Measurements from ENCODE around the gene CEP68.
"Not testable (repeated sequence)": the region's sequence is repeated elsewhere in the genome, so short reads cannot be mapped to it uniquely, and the experiment has no call there.

CEP68 gene

DNA sequence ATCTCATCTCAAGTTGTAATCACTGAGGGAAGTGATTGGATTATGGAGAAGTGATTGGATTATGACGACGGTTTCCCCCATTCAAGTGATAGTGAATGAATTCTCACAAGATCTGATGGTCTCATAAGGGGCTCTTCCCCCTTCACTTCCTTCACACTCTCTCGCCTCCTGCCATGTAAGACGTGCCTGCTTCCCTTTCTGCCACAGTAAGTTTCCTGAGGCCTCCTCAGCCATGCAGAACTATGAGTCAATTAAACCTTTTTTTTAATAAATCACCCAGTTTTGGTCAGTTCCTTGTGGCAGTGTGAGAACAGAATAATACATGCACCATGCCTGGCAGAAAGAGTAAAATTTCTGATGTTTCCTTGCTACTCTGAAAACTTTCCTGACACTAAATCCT lies 36.6 kb downstream of the CEP68 start:
- no peak for DNase-seq

DNA sequence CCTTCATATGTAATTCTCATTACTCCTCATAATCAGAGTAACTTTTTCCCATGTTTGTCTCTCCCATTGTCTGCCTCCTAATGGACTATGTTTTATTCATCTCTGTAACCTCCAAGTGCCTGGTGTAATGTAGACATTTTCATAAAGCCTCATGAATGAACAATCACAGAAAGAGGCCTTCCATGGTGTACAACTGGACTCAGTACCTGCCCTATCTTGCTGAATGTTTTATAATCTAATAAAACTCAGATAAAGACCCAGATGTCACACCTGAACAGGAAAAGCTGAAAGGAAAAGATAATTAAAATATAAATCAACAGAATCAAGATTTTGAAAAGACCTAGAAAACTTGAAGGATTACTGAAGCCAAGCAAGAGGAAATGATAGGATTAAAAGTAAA lies 37.0 kb downstream of the CEP68 start:
- DNase-seq: no peak

DNA sequence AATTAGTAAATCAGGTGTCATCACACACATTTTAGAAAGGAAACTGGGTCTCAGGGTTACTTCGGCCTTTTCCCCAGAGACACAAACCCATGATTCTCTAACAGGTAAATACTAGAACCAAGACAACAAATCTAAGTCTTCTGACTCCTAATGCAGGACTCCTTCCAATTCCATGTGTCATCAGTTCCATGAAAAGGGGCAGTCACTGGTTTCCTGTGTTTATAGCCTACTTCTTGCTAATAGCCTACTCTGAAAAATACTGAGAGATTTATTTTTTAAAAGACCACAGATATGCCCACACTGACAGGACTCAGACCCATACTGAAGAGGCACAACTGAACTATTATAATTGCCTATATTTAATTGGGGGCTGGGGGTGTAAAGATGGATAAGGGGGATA lies 40.7 kb downstream of the CEP68 start:
- no peak for DNase-seq

DNA sequence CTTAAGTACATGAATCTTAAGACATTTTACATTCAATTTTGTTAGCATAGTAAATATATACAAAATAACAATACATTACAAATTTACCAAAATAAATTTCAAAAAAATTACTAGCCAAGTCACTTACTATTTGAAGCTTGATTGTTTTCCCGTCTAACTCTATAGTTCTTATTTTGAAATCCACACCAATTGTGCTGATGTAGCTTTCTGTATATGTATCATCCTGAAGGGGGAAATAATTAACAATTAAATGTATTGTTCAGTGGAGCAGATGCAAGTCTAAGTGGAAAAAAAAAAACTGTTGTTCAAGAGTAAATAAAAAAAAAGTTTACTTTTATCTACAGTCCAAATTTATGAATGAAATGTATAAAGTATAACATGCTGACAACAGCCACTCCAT lies 41.6 kb downstream of the CEP68 start:
- DNase-seq: no peak

DNA sequence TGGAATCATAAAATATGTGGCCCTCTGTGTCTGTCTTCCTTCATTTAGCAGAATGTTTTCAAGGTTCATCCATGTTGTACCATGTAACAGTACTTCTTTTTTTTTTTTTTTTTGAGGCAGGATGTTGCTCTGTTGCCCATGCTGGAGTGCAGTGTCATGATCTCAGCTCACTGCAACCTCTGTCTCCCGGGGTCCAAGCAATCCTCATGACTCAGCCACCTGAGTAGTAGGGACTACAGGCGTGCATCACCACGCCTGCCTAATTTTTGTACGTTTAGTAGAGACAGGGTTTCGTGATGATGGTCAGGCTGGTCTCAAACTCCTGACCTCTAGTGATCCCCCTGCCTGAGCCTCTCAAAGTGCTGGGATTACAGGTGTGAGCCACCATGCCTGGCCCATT lies 42.5 kb downstream of the CEP68 start:
- DNase-seq: no peak

DNA sequence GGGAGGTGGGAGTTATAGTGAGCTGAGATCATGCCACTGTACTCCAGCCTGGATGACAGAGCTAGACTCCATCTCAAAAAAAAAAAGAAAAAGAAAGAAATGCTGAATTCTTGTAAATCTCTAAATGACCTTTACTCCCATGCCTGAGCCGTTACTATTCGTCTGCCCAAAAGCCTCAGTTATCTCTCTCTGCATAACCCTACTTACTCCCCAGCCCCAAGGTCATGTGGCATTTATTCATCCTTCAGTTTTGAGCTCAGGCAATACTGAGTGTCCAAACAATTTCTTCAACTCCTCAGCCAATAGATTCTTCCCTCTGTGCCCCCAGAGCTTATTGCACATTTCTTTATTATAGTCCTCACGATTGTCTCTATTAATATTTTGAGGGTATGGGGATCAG lies 44.9 kb downstream of the CEP68 start:
- DNase-seq: no peak

DNA sequence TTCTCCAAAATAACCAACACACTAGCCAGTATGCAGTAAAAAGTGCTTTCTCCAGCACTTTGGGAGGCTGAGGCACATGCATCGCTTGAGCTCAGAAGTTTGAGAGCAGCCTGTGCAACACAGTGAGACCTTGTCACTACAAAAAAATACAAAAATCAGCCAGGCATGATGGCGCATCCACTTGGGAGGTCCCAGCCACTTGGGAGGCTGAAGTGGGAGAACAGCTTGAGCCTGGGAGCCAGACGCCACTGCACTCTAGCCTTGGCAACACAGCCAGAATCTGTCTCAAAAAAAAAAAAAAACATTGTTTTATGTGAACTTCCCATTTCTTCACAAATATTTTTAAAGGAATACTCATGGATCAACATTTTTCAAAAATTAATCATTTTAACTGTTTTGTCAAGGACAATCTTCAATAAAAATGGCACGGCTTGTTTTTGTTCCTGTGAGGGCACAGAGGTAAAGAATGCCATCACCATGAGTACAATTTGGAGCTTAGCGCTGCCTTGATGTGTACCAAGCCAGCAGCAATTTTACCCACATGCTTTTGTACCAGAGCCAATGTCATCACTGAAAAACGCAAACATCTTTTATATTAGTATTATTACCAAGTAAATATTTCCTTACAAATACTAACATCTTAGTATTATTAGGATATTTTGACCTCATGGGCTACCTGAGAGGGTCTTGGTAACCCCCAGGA lies 46.9 kb downstream of the CEP68 start:
- no peak for DNase-seq

GRCh38 chr2:65107530-65107929 lies 51.3 kb downstream of the CEP68 start:
- DNase-seq: no peak

DNA sequence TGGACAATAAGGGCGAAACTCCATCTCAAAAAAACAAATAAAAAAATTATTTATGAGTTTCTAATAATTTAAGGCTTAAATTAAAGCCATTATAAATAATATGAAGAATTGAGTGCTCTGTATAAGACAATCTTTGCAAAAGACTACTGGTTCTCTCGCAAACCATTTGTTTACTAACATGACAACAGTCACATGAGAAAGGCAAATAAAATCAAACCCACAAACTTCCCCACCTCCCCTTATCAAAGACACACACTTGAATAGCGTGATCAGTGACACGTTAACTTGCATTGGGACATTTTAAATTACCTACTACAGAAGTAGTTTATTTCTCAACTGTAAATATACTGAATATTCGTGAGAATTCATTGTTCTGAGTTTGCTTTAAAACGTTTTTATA lies 52.6 kb downstream of the CEP68 start:
- DNase-seq: no peak

DNA sequence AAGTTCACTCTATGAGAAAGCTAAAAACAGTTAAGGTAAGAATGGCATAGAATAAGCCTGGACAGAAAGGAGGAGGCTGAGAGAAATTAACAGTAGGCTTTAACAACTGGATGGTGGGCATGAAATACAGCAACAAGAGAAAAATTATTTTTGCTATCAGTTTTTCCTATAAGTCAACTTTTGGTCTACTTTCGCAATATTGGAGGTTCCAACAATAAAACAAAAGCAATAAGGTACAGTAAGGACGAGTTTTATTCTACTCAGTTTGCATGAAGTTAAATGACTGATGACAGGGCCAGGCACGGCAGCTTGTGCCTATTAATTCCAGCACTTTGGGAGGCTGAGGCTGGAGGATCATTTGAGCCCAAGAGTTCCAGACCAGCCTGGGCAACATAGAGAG lies 56.4 kb downstream of the CEP68 start:
- no peak for DNase-seq

- DNase-seq: no peak
Observed at GRCh38 chr2:65113229-65113628, 57.0 kb downstream of the CEP68 start.

DNA sequence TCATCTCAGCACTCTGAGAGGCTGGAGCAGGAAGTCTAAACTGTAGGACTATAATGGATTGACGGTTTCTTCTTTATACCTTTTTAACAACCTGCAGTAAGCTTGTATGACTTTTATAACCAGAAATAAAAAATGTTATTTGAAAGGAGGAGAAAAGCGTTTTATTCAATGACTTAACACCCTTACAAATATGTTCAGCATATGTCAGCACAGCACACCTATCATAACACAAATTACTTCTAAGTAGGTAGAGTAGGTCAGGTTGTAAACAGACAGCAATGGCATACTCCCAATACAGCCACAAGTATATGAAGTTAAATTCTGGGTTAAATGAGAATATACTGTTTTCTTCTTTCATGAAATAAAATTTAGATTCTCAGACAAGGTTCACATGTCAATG lies 57.6 kb downstream of the CEP68 start:
- DNase-seq: no peak

- DNase-seq: no peak
Observed at GRCh38 chr2:65114921-65115320, 58.7 kb downstream of the CEP68 start.

- DNase-seq: no peak
Observed at GRCh38 chr2:65116645-65117044, 60.4 kb downstream of the CEP68 start.

DNA sequence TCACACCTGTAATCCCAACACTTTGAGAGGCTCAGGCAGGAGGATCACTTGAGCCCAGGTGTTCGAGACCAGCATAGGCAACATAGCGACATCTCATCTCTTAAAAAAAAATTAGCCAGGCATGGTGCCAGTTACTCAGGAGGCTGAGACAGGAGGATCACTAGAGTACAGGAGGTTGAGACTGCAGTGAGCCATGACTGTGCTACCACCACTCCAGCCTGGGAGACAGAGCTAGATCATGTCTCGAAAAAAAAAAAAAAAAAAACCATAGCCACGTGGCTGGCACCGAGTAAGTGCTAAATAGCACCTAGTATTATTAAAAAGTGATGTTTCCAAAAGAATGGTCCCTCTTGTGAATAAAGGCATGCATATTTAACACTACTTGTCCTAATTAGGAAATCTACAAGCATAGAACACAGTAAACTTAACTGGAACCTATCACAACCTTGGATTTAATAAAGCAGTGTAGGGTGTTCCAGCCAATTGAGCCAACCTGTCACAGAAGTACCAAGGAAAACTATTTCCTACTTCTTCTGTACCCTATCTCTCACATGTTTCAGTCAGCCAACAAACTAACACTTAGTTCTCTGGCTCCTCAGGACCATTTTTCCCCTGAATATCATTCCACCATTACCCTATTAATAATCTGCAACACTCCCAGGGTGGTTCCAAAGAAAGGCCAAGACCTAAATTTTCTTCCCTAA lies 64.9 kb downstream of the CEP68 start:
- no peak for DNase-seq

DNA sequence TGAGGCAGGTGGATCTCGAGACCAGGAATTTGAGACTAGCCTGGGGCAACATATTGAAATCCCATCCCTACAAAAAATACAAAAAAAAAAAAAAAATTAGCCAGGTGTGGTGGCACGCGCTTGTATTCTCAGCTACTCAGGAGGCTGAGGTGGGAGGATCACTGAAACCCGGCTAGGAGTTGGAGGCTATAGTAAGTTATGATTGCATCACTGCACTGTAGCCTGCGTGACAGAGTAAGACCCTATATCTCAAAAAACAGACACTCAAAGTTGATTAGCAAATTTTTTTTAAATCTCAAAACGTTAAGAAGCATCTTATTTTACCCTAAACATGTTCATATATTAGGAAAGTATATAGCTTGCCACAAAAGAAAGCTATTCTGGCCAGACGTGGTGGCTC lies 66.1 kb downstream of the CEP68 start:
- DNase-seq: no peak

DNA sequence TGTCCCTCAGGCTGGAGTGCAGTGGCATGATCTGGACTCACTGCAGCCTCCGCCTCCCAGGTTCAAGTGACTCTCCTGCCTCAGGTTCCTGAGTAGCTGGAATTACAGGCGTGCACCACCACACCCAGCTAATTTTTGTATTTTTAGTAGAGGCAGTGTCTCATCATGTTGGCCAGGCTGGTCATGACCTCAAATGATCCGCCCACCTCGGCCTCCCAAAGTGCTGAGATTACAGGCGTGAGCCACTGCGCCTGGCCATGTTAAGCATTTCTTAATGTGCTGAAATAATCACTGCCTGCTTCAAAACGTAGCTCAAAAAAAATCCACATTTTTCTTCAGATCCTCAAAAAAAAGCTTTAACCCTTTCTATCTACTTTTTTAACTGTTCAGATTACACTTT lies 69.2 kb downstream of the CEP68 start:
- not testable (repeated sequence) for DNase-seq

DNA sequence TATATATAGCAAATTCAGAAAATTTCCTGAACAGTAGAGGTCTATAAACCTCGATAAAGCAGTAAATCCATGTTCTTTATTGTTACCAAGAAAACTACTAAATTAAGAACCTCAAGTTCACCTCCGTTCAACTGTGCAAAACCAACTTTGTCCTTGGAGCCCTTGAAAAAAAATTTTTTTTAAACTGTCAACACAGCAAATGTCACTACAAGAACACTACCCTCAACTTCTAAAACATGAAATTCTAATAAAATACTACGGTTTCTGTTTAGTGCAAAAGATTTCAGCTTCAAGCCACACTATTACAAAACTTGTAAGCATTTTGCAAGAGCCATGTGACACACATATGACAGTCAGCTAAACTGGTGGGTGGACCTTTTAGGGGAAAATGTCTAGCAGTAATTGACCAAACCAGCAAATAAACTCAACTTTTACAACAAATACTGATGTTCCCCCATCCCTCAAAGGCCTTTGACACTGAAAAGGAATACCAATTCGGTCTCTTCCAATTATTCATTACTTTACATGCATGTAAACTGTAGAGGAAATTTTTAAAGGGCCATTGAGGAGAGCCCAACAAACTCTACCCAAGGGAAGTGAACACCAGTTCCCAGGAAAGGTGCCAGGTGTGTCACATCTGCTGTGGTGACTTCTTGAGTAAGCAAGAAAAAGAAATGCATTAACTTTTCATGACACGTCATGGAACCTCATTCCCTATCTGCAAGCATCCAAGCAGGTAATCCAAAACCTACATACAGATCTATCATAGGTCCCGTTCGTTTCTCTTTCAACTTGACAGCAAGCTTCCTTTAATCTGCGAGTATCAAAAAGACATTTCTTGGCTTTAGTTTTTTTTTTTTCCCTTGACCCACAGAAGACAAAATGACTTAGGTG lies 72.3 kb downstream of the CEP68 start:
- DNase-seq: peak; percentile 11

DNA sequence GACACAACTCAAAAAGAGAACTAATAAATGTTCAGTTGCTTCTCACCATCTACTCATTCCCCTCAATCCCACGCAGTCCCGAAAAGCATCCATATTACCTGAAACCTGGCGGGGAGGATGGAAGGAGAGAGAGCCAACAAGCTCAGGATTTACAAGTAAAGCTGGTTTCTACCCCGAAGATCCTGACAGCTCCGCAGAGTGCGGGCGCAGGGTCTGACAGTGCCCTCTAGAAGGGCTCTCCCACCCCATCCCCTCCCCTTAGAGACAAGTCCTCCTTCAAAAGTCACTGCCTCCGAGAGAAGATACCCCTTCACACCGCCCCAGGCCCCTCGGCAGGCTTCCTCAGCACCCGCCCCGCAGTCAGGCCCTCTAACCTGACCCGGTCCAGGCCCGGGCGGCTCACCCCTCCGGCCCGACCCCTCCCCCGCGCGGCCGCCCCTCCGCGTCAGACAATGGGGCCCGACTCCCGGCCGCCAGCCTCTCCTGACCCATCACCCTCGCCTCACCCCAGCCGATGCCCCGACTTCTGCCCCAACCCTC lies 73.1 kb downstream of the CEP68 start:
- no peak for DNase-seq

- DNase-seq: peak; percentile 99
Observed at GRCh38 chr2:65129826-65130663, 73.8 kb downstream of the CEP68 start, which contains the start of gene RAB1A. TSS of gene RAB1A (minus strand) at chr2:65130106. CDS start at chr2:65129915, 191 bp downstream.

GRCh38 chr2:65130664-65131175 lies 74.5 kb downstream of the CEP68 start:
- no peak for DNase-seq

- not testable (repeated sequence) for DNase-seq
Observed at GRCh38 chr2:65132930-65133329, 76.7 kb downstream of the CEP68 start.

All from CD4-positive, alpha-beta T cell treated with Interleukin-12 subunit alpha and Interleukin-12 subunit beta, for 1 hour (primary cell).